B cell (primary cell): ENCODE data around the gene PPARG. TPM values are rescaled to one million over a fixed set of nuclear protein-coding genes. Genes with fewer than 3 reads are reported as not detected.

ENCODE experiments used
- ATAC-seq: fragments of 200-7000 bp; cut with Tn5 transposase; one replicate; pipeline ENCODE4 v1.10.0; 2021; ENCODE audit warnings: low read depth, mild to moderate bottlenecking, moderate number of reproducible peaks, moderate library complexity
- CTCF ChIA-PET: fragments of 350-600 bp; sonication (Branson Sonifier 250); formaldehyde crosslinking; loops from one replicate; lab custom pipeline; 2021; ENCODE audit warnings: antibody characterized with exemption, inconsistent platforms; lab: Charles Lee
- POLR2A ChIA-PET: fragments of 350-600 bp; sonication (Branson Sonifier 250); formaldehyde crosslinking; loops from one replicate; lab custom pipeline; 2021; ENCODE audit warnings: antibody characterized with exemption; lab: Charles Lee
- DNase-seq: peaks from one replicate; pipeline ENCODE4 v3.0.0; 2013
- H2AFZ ChIP-seq: 2 replicates; pipeline ENCODE4 v1.6.1; 2012; ENCODE audit warnings: mild to moderate bottlenecking, low read depth, low read length; ENCODE audit not compliant: insufficient read depth, poor library complexity, severe bottlenecking
- H3K27ac ChIP-seq, 2 donors: 1 replicate in 1 of 2; 2 replicates in 1 of 2; pipeline ENCODE4 v1.5.1; 2012 to 2013; ENCODE audit warnings: low read length in 2 of 2, mild to moderate bottlenecking in 2 of 2, moderate library complexity in 1 of 2
- H3K27me3 ChIP-seq, 4 experiments: fragments of 200-600 bp in 1 of 4; sonication (generic) in 1 of 4; replicated peaks in 1 of 4; 1 replicate in 2 of 4; 2 replicates in 2 of 4; pipeline versions ENCODE4 v1.6.1 to v1.7.0; 2013 to 2016; ENCODE audit warnings: low read length in 3 of 4, mild to moderate bottlenecking in 2 of 4, mixed read lengths in 1 of 4, moderate library complexity in 1 of 4; ENCODE audit not compliant: insufficient read depth in 4 of 4, control insufficient read depth in 3 of 4; ENCODE audit errors: control extremely low read depth in 1 of 4
- H3K36me3 ChIP-seq, 2 experiments: replicated peaks in 1 of 2; 1 replicate in 1 of 2; 2 replicates in 1 of 2; pipeline versions ENCODE4 v1.6.1 to v1.7.1; 2013; ENCODE audit warnings: low read length in 1 of 2; ENCODE audit not compliant: insufficient read depth in 2 of 2, control insufficient read depth in 1 of 2; ENCODE audit errors: control extremely low read depth in 1 of 2, extremely low read depth in 1 of 2
- H3K4me1 ChIP-seq, 2 donors: fragments of 200-600 bp in 1 of 2; sonication (generic) in 1 of 2; 1 replicate in 1 of 2; 2 replicates in 1 of 2; pipeline versions ENCODE4 v1.5.1 to v1.6.1; 2013 to 2017; ENCODE audit warnings: low read length in 2 of 2; ENCODE audit not compliant: control insufficient read depth in 2 of 2, insufficient read depth in 2 of 2
- H3K4me2 ChIP-seq: replicated peaks from 2 replicates; pipeline ENCODE3; 2012; ENCODE audit warnings: mild to moderate bottlenecking, low read depth, low read length; ENCODE audit not compliant: poor library complexity, severe bottlenecking
- H3K4me3 ChIP-seq, 5 experiments: fragments of 200-600 bp in 1 of 5; sonication (generic) in 1 of 5; 1 replicate in 3 of 5; 2 replicates in 2 of 5; pipeline versions ENCODE4 v1.5.1 to v1.7.0; 2011 to 2016; ENCODE audit warnings: low read length in 4 of 5, mild to moderate bottlenecking in 4 of 5, low read depth in 2 of 5, control low read depth in 1 of 5, moderate library complexity in 1 of 5; ENCODE audit not compliant: insufficient read depth in 1 of 5; ENCODE audit errors: control extremely low read depth in 1 of 5, extremely low read depth in 1 of 5
- H3K79me2 ChIP-seq: fragments of 200-600 bp; sonication (generic); one replicate; pipeline ENCODE4 v1.6.0; 2016; ENCODE audit warnings: low read length; ENCODE audit not compliant: control insufficient read depth, insufficient read depth
- H3K9ac ChIP-seq: fragments of 200-600 bp; sonication (generic); 2 replicates; pipeline ENCODE4 v1.6.1; 2017; ENCODE audit warnings: mild to moderate bottlenecking, low read length, moderate library complexity
- H3K9me3 ChIP-seq, 3 donors: one replicate each; pipeline versions ENCODE4 v1.6.1 to v1.7.1; 2013; ENCODE audit warnings: low read length in 2 of 3; ENCODE audit not compliant: control insufficient read depth in 2 of 3, insufficient read depth in 1 of 3; ENCODE audit errors: control extremely low read depth in 1 of 3
- H4K20me1 ChIP-seq: 2 replicates; pipeline ENCODE4 v1.6.0; 2012; ENCODE audit warnings: mild to moderate bottlenecking, low read length; ENCODE audit not compliant: insufficient read depth, control insufficient read depth, poor library complexity, severe bottlenecking
- H3K27ac Mint-ChIP-seq: one replicate; pipeline ENCODE4 v1.8.0; 2021; ENCODE audit warnings: mixed read lengths
- H3K27me3 Mint-ChIP-seq: one replicate; pipeline ENCODE4 v1.8.0; 2021; ENCODE audit warnings: mixed read lengths
- H3K4me1 Mint-ChIP-seq: one replicate; pipeline ENCODE4 v1.8.0; 2021; ENCODE audit warnings: mixed read lengths
- H3K4me3 Mint-ChIP-seq: one replicate; pipeline ENCODE4 v1.8.0; 2021; ENCODE audit warnings: mixed read lengths
- H3K9me3 Mint-ChIP-seq: one replicate; pipeline ENCODE4 v1.8.0; 2022; ENCODE audit warnings: mixed read lengths; ENCODE audit not compliant: insufficient read depth
- EZH2 ChIP-seq: IDR thresholded peaks from 2 replicates; pipeline ENCODE4 v1.6.1; 2012; ENCODE audit warnings: borderline replicate concordance, low read depth, mild to moderate bottlenecking, moderate library complexity, low read length; ENCODE audit not compliant: insufficient read depth, poor library complexity, severe bottlenecking
- WGBS: methylation state at CpG from one replicate; pipeline ENCODE4 v1.1.5; 2013; ENCODE audit warnings: missing lambda C conversion rate; ENCODE audit not compliant: insufficient coverage; 5-methylcytosine and 5-hydroxymethylcytosine counted together
- intact Hi-C: fragments of 100-400 bp; cut with micrococcal nuclease; formaldehyde crosslinking; loops from one replicate; pipeline ENCODE4 v1.10.0; 2022
- polyA plus RNA-seq: library from polyadenylated mRNA; depleted of rRNA; stranded (reverse); fragments of >200 nt; gene quantifications from 2 replicates; pipeline ENCODE4 v1.2.3, GENCODE V29; 2012
- total RNA-seq, 2 donors: library from RNA; stranded (reverse); fragments of 120-200 nt in 1 of 2; gene quantifications; 1 replicate in 1 of 2; 2 replicates in 1 of 2; pipeline versions ENCODE4 v1.2.3 to v1.2.4, GENCODE V29; 2013 to 2022
- TF ChIP-seq, protein P1 (sequence below): fragments of 200-600 bp; IDR thresholded peaks from one replicate; pipeline ENCODE4 v1.8.0; 2022; ENCODE audit warnings: antibody characterized with exemption, mild to moderate bottlenecking

PPARG gene
- total and polyA plus RNA-seq, 2 donors (not counting 1 experiment from before 2014, with no cell fraction given): 0.12 to 0.44 TPM

- Histone ChIP-seq H3K9ac (no peak overlapping the region), H3K9me3 (no peaks in the 10 kb centered on the region), H3K4me1 (no peaks in the 10 kb centered on the region), H3K4me3 (no peak overlapping the region), H4K20me1 (no peaks in the 10 kb centered on the region), H3K4me2 (no peak overlapping the region), H3K27ac (no peak overlapping the region), H3K27me3 (no peaks in the 10 kb centered on the region), H3K79me2 (no peaks in the 10 kb centered on the region), H3K36me3 (no peaks in the 10 kb centered on the region), H2AFZ (no peak overlapping the region)
- TF ChIP-seq, protein P1, sequence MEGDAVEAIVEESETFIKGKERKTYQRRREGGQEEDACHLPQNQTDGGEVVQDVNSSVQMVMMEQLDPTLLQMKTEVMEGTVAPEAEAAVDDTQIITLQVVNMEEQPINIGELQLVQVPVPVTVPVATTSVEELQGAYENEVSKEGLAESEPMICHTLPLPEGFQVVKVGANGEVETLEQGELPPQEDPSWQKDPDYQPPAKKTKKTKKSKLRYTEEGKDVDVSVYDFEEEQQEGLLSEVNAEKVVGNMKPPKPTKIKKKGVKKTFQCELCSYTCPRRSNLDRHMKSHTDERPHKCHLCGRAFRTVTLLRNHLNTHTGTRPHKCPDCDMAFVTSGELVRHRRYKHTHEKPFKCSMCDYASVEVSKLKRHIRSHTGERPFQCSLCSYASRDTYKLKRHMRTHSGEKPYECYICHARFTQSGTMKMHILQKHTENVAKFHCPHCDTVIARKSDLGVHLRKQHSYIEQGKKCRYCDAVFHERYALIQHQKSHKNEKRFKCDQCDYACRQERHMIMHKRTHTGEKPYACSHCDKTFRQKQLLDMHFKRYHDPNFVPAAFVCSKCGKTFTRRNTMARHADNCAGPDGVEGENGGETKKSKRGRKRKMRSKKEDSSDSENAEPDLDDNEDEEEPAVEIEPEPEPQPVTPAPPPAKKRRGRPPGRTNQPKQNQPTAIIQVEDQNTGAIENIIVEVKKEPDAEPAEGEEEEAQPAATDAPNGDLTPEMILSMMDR: no peak
- TF ChIP-seq EZH2: no peak
- DNase-seq (no peak), ATAC-seq (no peak)
- Mint-ChIP-seq H3K27me3 (peaks cover 8% of the 10 kb centered on the region), H3K4me3 (no peak overlapping the region), H3K9me3 (no peaks in the 10 kb centered on the region), H3K27ac (no peak overlapping the region), H3K4me1 (no peaks in the 10 kb centered on the region)
- ChIA-PET CTCF (interaction anchor here (1.1 kb wide), 1 partner anchor 9 kb away, joined by 3 read pairs; no protein-coding TSS in a partner anchor), POLR2A (no interaction called here)
- WGBS: no CpG with 5 or more reads among the region's 3 CpGs
- intact Hi-C loops: no loop called here
Measured at GRCh38 chr3:12335421-12335820, 46.6 kb downstream of the PPARG start.

DNA sequence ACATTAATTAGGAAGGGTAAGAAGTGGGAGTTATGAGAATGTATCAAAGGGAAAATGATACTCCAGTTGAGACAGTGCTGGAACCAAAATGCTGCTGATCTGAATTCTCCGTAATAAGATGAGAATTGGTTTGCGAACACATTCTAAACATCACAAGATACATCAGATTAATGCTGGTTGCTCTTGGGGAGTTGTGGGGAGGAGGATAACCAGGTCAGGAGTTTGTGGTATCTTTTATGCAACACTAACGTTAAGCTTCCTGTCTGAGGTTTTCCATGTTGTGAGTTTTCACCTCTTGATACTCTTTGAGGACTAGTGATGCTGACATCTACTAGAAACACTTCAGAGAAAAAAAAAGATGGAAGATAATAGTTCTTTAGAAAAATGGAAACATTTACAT is 47.2 kb downstream of the PPARG start:
- intact Hi-C loops: no loop called here
- Mint-ChIP-seq H3K4me1 (no peaks in the 10 kb centered on the region), H3K9me3 (no peaks in the 10 kb centered on the region), H3K4me3 (no peak overlapping the region), H3K27me3 (peaks cover 8% of the 10 kb centered on the region), H3K27ac (no peak overlapping the region)
- Histone ChIP-seq H3K27ac (no peak overlapping the region), H3K4me1 (no peaks in the 10 kb centered on the region), H3K4me3 (no peak overlapping the region), H3K9ac (no peak overlapping the region), H3K27me3 (no peaks in the 10 kb centered on the region), H3K36me3 (no peaks in the 10 kb centered on the region), H4K20me1 (no peaks in the 10 kb centered on the region), H3K4me2 (no peak overlapping the region), H2AFZ (no peak overlapping the region), H3K9me3 (no peaks in the 10 kb centered on the region), H3K79me2 (no peaks in the 10 kb centered on the region)
- ATAC-seq (no peak), DNase-seq (no peak)
- TF ChIP-seq EZH2: no peak
- TF ChIP-seq, protein P1: no peak
- WGBS: no CpG with 5 or more reads among the region's 3 CpGs
- POLR2A ChIA-PET: no interaction called here
- CTCF ChIA-PET: interaction anchor here (1.1 kb wide), 1 partner anchor 10 kb away, joined by 3 read pairs; no protein-coding TSS in a partner anchor
